ENCODE results near the gene CTU2. TPM values are rescaled to one million over a fixed set of nuclear protein-coding genes. Genes with fewer than 3 reads are reported as not detected.

The CTU2 gene
- total RNA-seq, 1 donor from 2014 or later, result 32.1 TPM

DNA sequence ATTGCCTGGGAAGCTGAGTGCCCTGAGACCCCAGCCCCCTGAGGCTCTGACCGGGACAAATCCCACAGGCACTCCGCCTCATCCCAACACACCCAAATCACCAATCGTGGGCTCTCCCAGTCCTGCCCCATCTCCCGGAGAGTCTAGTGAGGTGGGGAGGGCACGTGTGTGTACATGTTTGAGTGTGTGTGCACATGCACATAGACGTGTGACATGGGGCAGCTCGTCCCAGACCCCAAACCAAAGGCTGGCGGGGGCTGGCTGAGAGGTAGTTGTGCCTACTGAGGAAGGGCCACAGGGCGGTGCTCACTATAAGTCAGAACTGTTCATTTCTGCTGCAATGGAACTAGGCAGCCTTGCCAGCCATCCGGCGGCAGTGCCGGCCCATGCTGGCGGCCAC is 28.6 kb upstream of the CTU2 start:
- no peak overlapping the region for H3K27ac Mint-ChIP-seq (ENCODE audit: unreplicated experiment)
- no peak for DNase-seq (ENCODE audit: low read depth, low spot score)
- no peaks in the 10 kb centered on the region for H3K9me3 Mint-ChIP-seq
- peaks cover 11% of the 10 kb centered on the region for H3K27me3 Mint-ChIP-seq (ENCODE audit: low read depth)
- H3K4me1 Mint-ChIP-seq, result peaks cover 7% of the 10 kb centered on the region
- no peak overlapping the region for H3K4me3 Mint-ChIP-seq
- no peaks in the 10 kb centered on the region for H3K36me3 Mint-ChIP-seq (ENCODE audit: low read depth)
- TF ChIP-seq, protein P1, sequence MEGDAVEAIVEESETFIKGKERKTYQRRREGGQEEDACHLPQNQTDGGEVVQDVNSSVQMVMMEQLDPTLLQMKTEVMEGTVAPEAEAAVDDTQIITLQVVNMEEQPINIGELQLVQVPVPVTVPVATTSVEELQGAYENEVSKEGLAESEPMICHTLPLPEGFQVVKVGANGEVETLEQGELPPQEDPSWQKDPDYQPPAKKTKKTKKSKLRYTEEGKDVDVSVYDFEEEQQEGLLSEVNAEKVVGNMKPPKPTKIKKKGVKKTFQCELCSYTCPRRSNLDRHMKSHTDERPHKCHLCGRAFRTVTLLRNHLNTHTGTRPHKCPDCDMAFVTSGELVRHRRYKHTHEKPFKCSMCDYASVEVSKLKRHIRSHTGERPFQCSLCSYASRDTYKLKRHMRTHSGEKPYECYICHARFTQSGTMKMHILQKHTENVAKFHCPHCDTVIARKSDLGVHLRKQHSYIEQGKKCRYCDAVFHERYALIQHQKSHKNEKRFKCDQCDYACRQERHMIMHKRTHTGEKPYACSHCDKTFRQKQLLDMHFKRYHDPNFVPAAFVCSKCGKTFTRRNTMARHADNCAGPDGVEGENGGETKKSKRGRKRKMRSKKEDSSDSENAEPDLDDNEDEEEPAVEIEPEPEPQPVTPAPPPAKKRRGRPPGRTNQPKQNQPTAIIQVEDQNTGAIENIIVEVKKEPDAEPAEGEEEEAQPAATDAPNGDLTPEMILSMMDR (conservative IDR thresholded peaks at IDR 0.05), result no peak

DNA sequence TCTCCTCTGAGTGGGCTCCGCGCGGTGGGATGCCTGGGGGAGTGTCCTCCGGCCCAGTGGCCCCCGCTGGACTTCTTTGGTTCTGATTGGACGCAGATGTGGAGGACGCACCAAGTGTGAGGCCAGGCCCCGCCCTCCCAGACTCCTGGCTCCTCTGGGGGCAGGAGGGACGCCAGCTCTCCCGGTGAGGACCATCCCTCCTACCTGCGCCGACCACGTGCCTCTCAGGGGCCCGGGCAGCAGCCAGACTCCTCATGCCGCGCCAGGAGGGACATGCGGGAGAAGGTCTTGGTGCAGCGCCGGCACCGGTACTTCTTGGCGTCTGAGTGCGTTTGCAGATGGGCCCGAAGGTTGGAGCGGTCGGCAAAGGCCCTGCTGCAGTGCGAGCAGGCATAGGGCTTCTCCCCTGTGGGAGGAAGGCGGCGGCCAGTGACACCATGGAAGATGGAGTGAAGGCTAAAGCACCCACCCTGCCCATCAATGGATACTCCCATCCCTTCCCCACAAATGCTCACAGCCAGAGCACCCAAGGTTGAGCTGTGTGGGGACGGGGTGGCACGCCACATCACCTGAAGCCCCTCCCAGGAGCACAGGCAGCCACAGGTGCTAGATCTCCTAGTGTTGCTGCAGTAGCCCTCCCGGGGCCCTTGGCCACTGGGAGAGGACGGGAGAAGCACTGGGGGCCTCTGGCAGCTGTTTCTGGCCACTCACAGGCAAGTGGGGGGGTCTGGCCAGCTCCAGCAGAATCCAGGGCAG is 27.9 kb upstream of the CTU2 start:
- Mint-ChIP-seq H3K9me3 (no peaks in the 10 kb centered on the region), H3K36me3 (ENCODE audit: low read depth) (no peaks in the 10 kb centered on the region), H3K4me1 (peaks cover 7% of the 10 kb centered on the region), H3K4me3 (no peak overlapping the region), H3K27ac (ENCODE audit: unreplicated experiment) (no peak overlapping the region), H3K27me3 (ENCODE audit: low read depth) (peaks cover 14% of the 10 kb centered on the region)
- no peak for DNase-seq (ENCODE audit: low read depth, low spot score)
- TF ChIP-seq, protein P1 (conservative IDR thresholded peaks at IDR 0.05), result no peak

DNA sequence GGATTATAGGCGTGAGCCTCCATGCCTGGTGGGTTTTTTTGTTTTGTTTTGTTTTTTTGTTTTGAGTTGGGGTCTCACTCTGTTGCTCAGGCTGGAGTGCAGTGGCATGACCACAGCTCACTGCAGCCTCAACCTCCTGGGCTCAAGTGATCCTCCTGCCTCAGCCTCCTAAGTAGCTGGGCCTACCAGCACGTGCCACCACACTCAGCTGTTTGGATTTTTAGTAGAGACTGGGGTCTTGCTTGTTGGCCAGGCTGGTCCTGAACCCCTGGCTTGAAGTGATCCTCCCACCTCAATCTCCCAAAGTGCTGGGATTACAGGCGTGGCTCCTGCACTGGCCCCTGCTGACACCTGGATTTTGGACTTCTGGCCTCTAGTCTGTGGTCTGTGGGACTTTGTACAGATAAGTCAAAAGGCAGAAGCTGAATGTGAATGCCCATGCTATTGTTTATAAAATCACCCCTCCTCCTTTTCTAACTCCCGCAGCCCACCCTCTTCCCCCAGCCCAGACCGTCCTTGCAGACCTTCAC is 25.7 kb upstream of the CTU2 start:
- Mint-ChIP-seq H3K27me3 (ENCODE audit: low read depth) (peaks cover 35% of the 10 kb centered on the region), H3K36me3 (ENCODE audit: low read depth) (no peaks in the 10 kb centered on the region), H3K4me1 (peaks cover 7% of the 10 kb centered on the region), H3K9me3 (no peaks in the 10 kb centered on the region), H3K27ac (ENCODE audit: unreplicated experiment) (no peak overlapping the region), H3K4me3 (no peak overlapping the region)
- TF ChIP-seq, protein P1 (conservative IDR thresholded peaks at IDR 0.05), result no peak
- no peak for DNase-seq (ENCODE audit: low read depth, low spot score)

DNA sequence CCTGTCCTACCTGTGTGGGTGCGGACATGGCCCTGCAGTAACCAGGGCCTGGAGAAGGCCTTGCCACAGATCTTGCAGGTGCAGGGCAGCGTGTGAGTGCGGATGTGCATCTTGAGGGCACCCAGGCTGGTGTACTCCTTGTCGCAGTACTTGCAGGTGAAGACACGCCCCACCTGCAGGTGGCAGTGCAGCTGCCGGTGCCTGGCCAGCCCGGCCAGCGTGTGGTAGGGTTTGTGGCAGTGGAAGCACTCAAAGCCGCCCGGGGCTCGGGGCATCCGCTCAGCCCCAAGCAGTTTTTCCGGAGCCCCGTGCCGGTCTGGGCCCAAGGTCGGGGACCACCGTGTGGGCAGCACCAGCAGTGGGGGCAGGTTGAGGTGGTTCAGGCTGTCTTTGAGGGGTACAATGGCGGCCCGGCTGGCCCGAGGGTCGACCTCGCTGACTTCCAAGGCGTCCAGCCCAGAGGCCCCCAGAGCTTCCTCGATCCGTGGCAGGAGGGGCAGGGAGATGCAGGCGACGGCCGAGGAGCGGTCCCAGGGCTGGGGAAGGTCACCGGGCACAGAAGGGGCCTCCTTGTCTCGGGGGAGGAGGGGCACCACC is 25.1 kb upstream of the CTU2 start:
- peaks cover 39% of the 10 kb centered on the region for H3K27me3 Mint-ChIP-seq (ENCODE audit: low read depth)
- H3K4me1 Mint-ChIP-seq, result peaks cover 7% of the 10 kb centered on the region
- no peak overlapping the region for H3K4me3 Mint-ChIP-seq
- H3K27ac Mint-ChIP-seq (ENCODE audit: unreplicated experiment), result no peak overlapping the region
- H3K36me3 Mint-ChIP-seq (ENCODE audit: low read depth), result no peaks in the 10 kb centered on the region
- TF ChIP-seq, protein P1 (conservative IDR thresholded peaks at IDR 0.05), result peak; percentile 48
- no peaks in the 10 kb centered on the region for H3K9me3 Mint-ChIP-seq
- DNase-seq (ENCODE audit: low read depth, low spot score), result no peak

DNA sequence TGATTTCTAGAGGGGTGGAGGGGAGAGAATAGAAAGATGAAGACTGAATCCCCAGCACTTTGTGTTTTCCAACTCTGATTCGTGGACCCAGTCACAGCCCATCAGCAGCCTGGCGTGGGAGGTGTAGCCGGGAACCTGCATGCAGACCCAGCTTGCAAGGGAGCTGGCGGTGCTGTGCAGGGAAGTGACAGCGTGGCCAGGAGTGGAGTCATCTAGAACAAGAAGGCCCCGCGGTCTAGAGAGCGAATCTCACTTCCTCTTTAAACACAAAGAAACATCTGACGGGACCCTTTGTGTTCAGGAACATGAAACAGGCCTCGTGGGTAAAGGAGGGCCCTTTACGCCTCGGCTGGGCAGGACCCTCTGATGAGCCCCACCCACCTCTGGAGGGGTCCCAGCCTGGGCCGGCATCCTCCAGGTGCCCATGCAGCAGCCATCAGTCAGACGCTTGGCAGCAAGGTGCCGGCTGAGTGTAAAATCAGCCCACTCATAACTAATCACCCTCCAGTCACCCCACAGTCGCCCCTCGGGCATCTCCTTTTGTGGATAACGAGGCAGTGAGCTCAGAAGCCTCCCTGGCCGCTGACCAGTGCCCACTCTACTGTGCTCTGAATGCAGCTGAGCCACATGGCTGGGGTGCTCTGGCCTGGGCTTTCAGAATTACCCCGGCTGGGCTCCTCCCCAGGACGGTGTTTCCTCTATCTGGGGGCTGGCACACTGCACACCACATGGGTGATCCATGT is 24.4 kb upstream of the CTU2 start:
- TF ChIP-seq, protein P1 (conservative IDR thresholded peaks at IDR 0.05), result no peak
- H3K36me3 Mint-ChIP-seq (ENCODE audit: low read depth), result no peaks in the 10 kb centered on the region
- peaks cover 7% of the 10 kb centered on the region for H3K4me1 Mint-ChIP-seq
- H3K27ac Mint-ChIP-seq (ENCODE audit: unreplicated experiment), result no peak overlapping the region
- no peak for DNase-seq (ENCODE audit: low read depth, low spot score)
- peaks cover 43% of the 10 kb centered on the region for H3K27me3 Mint-ChIP-seq (ENCODE audit: low read depth)
- no peaks in the 10 kb centered on the region for H3K9me3 Mint-ChIP-seq
- no peak overlapping the region for H3K4me3 Mint-ChIP-seq
